Smooth muscle cell (in vitro differentiated cells): ENCODE results near the gene TSPAN14. TPM values are rescaled to one million over a fixed set of nuclear protein-coding genes. Genes with fewer than 3 reads are reported as not detected.
A peak's percentile ranks its signal among the peaks of the same experiment; 100 is the strongest.

Experiments
- DNase-seq: peaks from one replicate; lab custom pipeline; 2025; ENCODE audit not compliant: unreplicated experiment; lab: John Stamatoyannopoulos, UW
- H2AFZ ChIP-seq: fragments of 200-600 bp; sonication (generic); 2 replicates; pipeline ENCODE4 v1.6.0; 2016; ENCODE audit warnings: antibody characterized with exemption, low read depth, mild to moderate bottlenecking
- H3F3A ChIP-seq: fragments of 200-600 bp; sonication (generic); 2 replicates; pipeline ENCODE4 v1.6.0; 2017; ENCODE audit warnings: antibody characterized with exemption, low read depth
- H3K27ac ChIP-seq: fragments of 200-600 bp; sonication (generic); 2 replicates; pipeline ENCODE4 v1.5.1; 2016; ENCODE audit warnings: low read depth, mild to moderate bottlenecking
- H3K27me3 ChIP-seq: fragments of 200-600 bp; sonication (generic); 2 replicates; pipeline ENCODE4 v1.6.1; 2016; ENCODE audit warnings: low read depth, mild to moderate bottlenecking
- H3K36me3 ChIP-seq: fragments of 200-600 bp; sonication (generic); 2 replicates; pipeline ENCODE4 v1.5.1; 2016; ENCODE audit warnings: low read depth
- H3K4me1 ChIP-seq: fragments of 200-600 bp; sonication (generic); 2 replicates; pipeline ENCODE4 v1.5.1; 2016; ENCODE audit warnings: low read depth
- H3K4me2 ChIP-seq: fragments of 200-600 bp; sonication (generic); 2 replicates; pipeline ENCODE4 v1.6.0; 2016; ENCODE audit warnings: mild to moderate bottlenecking
- H3K4me3 ChIP-seq: fragments of 200-600 bp; sonication (generic); 2 replicates; pipeline ENCODE4 v1.5.1; 2016; ENCODE audit warnings: mild to moderate bottlenecking
- H3K79me2 ChIP-seq: fragments of 200-600 bp; sonication (generic); 2 replicates; pipeline ENCODE4 v1.6.0; 2016; ENCODE audit warnings: low read depth, mild to moderate bottlenecking
- H3K9ac ChIP-seq: fragments of 200-600 bp; sonication (generic); 2 replicates; pipeline ENCODE4 v1.6.0; 2016; ENCODE audit warnings: low read depth
- H3K9me3 ChIP-seq: fragments of 200-600 bp; sonication (generic); replicated peaks from 2 replicates; pipeline ENCODE4 v1.5.1; 2016; ENCODE audit warnings: low read depth
- H4K20me1 ChIP-seq: fragments of 200-600 bp; sonication (generic); 2 replicates; pipeline ENCODE4 v1.6.0; 2016; ENCODE audit warnings: low read depth
- CTCF ChIP-seq: fragments of 200-600 bp; sonication (generic); IDR thresholded peaks from 2 replicates; pipeline ENCODE4 v1.5.1; 2017; ENCODE audit warnings: borderline replicate concordance, mild to moderate bottlenecking, antibody characterized with exemption; ENCODE audit not compliant: insufficient read depth, poor library complexity, severe bottlenecking
- WGBS: methylation state at CpG from one replicate; pipeline ENCODE4 v1.1.7; 2016; ENCODE audit warnings: low lambda C conversion rate; 5-methylcytosine and 5-hydroxymethylcytosine counted together
- polyA plus RNA-seq: library from polyadenylated mRNA; unstranded; fragments of >200 nt; fragmentation: Nextera tagmentation; extraction: Ambion mirVana; gene quantifications from 2 replicates; pipeline ENCODE4 v1.2.1, GENCODE V29; 2016
- total RNA-seq: library from RNA; depleted of rRNA; stranded (reverse); fragments of >200 nt; gene quantifications from 2 replicates; pipeline ENCODE4 v1.2.3, GENCODE V29; 2014

TSPAN14 gene
- total and polyA plus RNA-seq, 2 experiments from 2014 or later, result 42.7 to 46.3 TPM

- peak overlapping the region; percentile 70 for H3K4me2 ChIP-seq
Observed at GRCh38 chr10:80412486-80412885, 41.6 kb upstream of the TSPAN14 start.

GRCh38 chr10:80413271-80413996 lies 40.7 kb upstream of the TSPAN14 start:
- no peaks in the 10 kb centered on the region for H3K27me3 ChIP-seq
- H3K4me2 ChIP-seq, result peak overlapping the region; percentile 70
- peak overlapping the region; percentile 27 for H3K4me3 ChIP-seq
- 28% methylated on average over 12 of the region's 12 CpGs for WGBS
- H3F3A ChIP-seq, result peaks cover 19% of the 10 kb centered on the region
- peak overlapping the region; percentile 78 for H3K27ac ChIP-seq
- H3K79me2 ChIP-seq, result peaks cover 20% of the 10 kb centered on the region
- H3K4me1 ChIP-seq, result peaks cover 65% of the 10 kb centered on the region
- H2AFZ ChIP-seq, result no peak overlapping the region
- peak; percentile 39 for DNase-seq
- H3K9ac ChIP-seq, result peak overlapping the region; percentile 16
- no peak for TF ChIP-seq CTCF
- H4K20me1 ChIP-seq, result peaks cover 46% of the 10 kb centered on the region
- no peaks in the 10 kb centered on the region for H3K9me3 ChIP-seq
- H3K36me3 ChIP-seq, result no peaks in the 10 kb centered on the region

More at GRCh38 chr10:80412486-80412885, 41.6 kb upstream of the TSPAN14 start:
- DNase-seq, result no peak
- H3K4me3 ChIP-seq, result no peak overlapping the region
- TF ChIP-seq CTCF, result no peak
- 86% methylated on average over 5 of the region's 5 CpGs for WGBS
- no peak overlapping the region for H3K9ac ChIP-seq
- peak overlapping the region; percentile 78 for H3K27ac ChIP-seq
- H3F3A ChIP-seq, result peaks cover 19% of the 10 kb centered on the region
- H4K20me1 ChIP-seq, result peaks cover 40% of the 10 kb centered on the region
- H3K27me3 ChIP-seq, result no peaks in the 10 kb centered on the region
- H3K36me3 ChIP-seq, result no peaks in the 10 kb centered on the region
- no peak overlapping the region for H2AFZ ChIP-seq
- H3K9me3 ChIP-seq, result no peaks in the 10 kb centered on the region
- H3K4me1 ChIP-seq, result peaks cover 63% of the 10 kb centered on the region
- H3K79me2 ChIP-seq, result peaks cover 12% of the 10 kb centered on the region

- 66% methylated on average over 7 of the region's 7 CpGs for WGBS
- peaks cover 60% of the 10 kb centered on the region for H3K4me1 ChIP-seq
- DNase-seq, result no peak
- no peak overlapping the region for H2AFZ ChIP-seq
- peak overlapping the region; percentile 78 for H3K27ac ChIP-seq
- H3K79me2 ChIP-seq, result peaks cover 25% of the 10 kb centered on the region
- H3K9me3 ChIP-seq, result no peaks in the 10 kb centered on the region
- peaks cover 53% of the 10 kb centered on the region for H4K20me1 ChIP-seq
- peak overlapping the region; percentile 27 for H3K4me3 ChIP-seq
- no peak overlapping the region for H3K9ac ChIP-seq
- H3F3A ChIP-seq, result peaks cover 16% of the 10 kb centered on the region
- H3K4me2 ChIP-seq, result peak overlapping the region; percentile 70
- no peaks in the 10 kb centered on the region for H3K36me3 ChIP-seq
- no peak for TF ChIP-seq CTCF
- no peaks in the 10 kb centered on the region for H3K27me3 ChIP-seq
Observed at GRCh38 chr10:80414142-80414895, 39.8 kb upstream of the TSPAN14 start.
